Right kidney (tissue), 9 donors: ENCODE data around the gene CCNA1.
A peak's percentile ranks its signal among the peaks of the same experiment; 100 is the strongest.

ENCODE experiments used
- DNase-seq: peaks from one replicate; pipeline ENCODE4 v3.0.0-alpha.2; 2016
- long read RNA-seq, 8 donors: transcript quantifications; one replicate each; lab custom pipeline, GENCODE V29; 2026

Gene CCNA1
- long read RNA-seq, donor 1: 0 reads
- long read RNA-seq, donor 2: 0 reads
- long read RNA-seq, donor 3: 0 reads
- long read RNA-seq, donor 4: 0 reads
- long read RNA-seq, donor 5: 0 reads
- long read RNA-seq, donor 6: 0 reads
- long read RNA-seq, donor 7: 0 reads
- long read RNA-seq, donor 8: 0 reads

DNA sequence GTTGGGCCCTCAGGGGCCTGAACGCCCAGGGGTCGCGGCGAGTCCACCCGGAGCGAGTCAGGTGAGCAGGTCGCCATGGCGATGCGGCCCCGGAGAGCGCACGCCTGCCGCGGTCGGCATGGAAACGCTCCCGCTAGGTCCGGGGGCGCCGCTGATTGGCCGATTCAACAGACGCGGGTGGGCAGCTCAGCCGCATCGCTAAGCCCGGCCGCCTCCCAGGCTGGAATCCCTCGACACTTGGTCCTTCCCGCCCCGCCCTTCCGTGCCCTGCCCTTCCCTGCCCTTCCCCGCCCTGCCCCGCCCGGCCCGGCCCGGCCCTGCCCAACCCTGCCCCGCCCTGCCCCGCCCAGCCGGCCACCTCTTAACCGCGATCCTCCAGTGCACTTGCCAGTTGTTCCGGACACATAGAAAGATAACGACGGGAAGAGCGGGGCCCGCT is at the start of gene CCNA1:
CCNA1 (plus strand) TSS at position 390 of the 439 bp plus-strand sequence. CDS start 562 bp downstream, outside the sequence.
- no peak for DNase-seq

DNA sequence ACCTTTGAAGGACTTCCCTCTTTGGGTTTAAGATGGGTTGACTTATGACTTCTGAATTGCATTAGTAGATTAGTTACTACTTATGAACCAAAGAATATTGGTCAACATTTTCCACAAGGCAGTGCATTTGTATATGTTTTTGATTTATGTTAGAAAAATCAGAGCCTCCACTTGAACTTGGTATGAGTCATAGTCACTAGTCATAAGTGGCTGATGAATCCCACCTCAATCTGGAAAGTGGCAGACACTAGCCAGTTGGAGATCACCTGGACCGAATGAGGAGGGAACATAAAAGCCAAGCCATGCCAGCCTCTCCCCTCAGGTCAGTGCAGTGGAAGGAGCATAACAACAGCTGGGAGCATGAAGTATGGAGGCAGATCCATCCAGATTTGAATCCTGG is 46.8 kb upstream of the CCNA1 start:
- DNase-seq: no peak

DNA sequence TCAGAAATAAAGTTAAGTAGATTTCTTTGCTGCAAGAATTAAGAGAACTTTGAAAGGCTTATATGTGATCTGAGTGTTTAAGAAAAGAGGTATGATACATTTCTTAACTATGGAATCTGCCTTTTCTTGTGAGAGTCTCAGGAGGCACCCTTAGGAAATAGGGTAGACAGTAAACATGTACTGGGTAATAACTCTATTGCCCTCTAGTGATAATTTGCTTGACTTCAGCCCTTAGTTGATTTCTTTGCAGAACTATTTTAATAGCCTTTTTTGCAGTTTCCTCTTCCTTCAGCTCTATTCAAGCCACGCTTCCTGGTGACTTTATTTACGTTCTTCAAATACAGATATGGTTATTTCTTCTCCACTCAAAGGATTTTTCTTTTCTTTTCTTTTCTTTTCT is 37.0 kb upstream of the CCNA1 start:
- no peak for DNase-seq

DNA sequence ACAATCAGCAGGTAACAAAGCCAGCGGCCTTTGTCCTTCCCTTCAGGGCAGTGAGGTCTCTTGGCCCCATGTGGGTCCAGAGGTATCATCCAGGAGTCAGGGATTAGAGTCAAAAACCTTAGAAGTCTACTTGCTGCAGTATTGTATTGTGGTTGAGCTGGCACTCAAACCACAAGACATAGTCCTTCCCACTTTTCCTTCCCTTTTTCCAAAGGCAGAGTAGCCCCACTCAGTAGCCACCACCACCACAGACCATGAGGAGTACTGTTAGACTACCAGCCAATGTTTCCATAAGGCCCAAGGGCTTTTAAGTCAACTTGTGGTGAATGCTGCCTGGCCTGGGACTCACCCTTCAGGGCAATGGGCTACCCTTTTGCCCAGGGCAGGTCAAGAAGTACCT is 27.1 kb upstream of the CCNA1 start:
- no peak for DNase-seq

DNA sequence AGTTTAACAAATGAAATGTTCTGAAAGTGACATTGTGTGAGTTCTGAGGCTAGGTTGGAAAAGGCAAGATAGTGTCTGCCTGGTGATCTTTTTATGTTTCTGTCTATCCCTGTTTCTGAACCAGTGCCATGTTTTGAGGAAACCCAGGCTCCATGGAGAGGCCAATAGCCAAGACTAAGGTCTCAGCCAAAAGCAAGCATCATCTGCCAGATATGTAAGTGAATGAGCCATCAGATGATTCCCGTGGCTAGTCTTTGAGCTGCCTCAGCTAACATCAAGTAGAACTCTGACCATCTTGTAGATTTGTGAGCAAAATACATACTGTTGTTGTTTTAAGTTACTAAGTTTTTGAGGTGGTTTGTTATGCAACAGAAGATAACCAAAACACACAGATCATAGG is 19.6 kb upstream of the CCNA1 start:
- no peak for DNase-seq

DNA sequence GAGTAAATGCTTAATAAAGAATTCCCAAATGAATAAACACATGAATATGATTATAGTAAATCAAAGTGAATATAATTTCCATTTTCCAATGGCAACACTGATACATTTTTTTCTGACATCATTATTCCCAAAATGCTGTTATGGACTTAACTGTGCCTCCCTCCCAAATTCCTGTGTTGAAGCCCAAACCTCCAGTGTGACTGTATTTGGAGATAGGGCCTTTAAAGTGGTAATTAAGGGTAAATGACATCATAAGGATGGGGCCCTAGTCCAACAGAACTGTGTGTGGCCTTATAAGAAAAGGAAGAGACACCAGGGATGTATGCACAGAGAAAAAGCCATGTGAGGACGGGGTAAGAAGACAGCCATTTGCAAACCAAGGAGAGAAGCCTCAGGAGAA is 19.1 kb upstream of the CCNA1 start:
- no peak for DNase-seq

DNA sequence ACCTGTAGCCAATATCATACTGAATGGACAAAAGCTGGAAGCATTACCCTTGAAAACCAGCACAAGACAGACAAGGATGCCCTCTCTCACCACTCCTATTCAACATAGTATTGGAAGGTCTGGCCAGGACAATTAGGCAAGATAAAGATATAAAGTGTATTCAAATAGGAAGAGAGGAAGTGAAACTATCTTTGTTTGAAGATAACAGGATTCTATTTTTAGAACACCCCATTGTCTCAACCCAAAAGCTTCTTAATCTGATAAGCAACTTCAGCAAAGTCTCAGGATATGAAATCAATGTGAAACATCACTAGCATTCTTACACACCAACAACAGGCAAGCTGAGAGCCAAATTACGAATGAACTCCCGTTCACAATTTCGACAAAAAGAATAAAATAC is 17.8 kb upstream of the CCNA1 start:
- DNase-seq: no peak

DNA sequence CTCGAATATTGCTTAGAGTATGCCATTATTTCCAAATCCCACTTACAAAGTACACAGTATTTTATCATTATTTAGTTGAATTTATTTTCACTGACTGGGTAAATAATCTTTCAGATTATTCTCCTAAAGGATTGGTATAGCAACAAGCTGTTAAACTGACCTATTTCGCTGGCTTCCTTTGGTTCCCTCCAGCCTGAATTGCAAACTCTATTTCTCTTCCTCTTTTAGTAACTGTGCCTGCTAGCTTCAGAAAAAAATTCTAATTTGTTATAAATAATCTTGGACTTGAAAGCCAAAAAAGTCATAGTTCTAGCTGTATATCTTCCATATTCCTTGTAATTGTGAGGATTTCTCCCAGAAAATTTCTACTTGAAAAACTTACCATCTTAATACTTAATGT is 15.0 kb upstream of the CCNA1 start:
- no peak for DNase-seq

DNA sequence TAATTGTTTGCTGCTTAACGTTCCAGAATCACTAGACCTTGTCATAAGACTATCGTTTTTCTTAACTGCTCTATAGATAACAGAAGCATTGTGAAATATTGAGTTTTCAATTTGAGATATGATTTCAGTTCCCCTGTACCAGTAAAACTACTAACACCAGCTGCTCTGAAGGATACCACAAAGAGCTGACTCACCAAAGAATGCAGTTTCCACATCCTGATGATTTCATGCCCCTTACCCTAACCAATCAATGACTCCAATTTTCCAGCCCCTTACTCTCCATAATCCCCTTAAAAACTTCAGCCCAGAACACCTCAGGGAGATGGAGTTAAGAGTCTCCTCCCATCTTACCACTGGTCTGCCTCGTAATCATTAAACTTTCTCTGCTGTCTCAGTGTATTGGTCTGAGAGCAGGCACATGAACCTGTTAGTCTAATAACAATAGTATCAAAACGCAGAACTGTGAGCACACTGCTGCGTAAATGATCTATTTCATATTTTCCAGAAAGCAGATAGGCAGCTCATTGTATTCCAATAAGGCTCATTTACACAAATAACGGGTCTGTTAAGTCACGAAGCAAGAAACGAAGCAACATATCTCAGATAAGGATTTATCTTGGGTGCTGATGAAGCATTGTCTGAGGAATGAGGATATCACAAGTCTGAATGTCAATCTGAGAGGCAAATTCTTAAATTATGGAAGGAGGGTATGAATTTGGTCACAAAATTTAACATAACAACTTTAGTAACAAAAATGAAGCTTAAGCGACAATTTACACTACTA is 14.1 kb upstream of the CCNA1 start:
- DNase-seq: no peak

DNA sequence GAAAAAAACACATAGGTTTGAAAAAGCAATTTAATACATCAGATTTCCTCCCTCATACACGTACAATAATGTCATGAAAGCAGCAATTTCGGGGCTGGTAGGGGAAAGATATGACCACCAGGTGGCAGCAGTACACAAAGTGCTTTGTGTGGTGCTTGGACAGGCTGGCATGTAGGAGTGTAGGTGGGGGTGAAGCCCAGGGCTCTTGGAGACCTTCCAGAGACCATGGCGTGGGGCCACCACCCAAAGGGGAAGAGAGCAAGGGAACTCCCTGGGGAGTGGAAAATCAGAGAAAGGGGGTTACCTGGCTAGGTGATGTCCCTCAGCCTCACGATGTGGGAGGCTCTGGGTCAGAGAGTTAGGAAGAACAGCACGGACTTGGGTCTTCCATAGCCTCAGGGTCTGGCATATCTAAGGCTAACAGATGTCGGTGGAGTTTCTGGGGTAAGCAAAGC is 11.8 kb upstream of the CCNA1 start:
- peak; percentile 59 for DNase-seq

DNA sequence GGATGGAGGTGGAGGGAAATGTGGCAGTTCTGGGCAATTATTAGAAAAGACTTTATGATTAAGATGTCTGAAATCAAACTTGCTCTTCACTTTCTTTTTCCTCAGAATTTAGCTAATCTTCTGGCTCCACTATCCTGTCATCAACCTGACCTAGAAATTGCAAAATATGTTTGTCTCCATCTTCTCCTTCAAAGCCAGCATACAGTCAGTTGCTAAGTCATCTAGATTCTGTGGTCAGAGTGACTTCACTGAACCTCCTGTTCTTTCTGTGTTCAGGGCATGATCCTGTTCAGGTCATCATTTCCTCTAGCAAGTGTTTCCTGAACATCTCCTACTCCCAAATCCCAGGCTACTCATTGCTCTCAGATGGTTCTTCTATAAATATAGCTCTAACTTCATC is 10.8 kb upstream of the CCNA1 start:
- DNase-seq: no peak

DNA sequence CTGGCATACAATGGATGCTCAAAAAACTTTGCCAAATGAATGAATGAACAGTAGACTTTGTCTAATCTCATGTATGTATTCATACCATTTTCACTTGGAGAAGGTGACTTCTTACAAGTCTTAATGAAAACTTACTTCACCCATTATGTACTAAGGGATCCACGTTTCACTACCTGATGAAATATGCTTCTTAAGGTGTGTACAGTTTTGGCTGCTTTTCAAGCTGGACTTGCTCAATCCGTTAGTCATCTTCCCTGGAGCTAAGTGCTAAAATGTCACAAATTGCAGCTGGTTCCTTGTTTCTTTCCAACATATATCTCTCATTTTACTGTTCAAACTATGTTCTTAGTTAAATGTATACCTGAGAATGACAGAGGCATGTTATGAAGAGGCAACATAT is 4.2 kb upstream of the CCNA1 start:
- no peak for DNase-seq

DNA sequence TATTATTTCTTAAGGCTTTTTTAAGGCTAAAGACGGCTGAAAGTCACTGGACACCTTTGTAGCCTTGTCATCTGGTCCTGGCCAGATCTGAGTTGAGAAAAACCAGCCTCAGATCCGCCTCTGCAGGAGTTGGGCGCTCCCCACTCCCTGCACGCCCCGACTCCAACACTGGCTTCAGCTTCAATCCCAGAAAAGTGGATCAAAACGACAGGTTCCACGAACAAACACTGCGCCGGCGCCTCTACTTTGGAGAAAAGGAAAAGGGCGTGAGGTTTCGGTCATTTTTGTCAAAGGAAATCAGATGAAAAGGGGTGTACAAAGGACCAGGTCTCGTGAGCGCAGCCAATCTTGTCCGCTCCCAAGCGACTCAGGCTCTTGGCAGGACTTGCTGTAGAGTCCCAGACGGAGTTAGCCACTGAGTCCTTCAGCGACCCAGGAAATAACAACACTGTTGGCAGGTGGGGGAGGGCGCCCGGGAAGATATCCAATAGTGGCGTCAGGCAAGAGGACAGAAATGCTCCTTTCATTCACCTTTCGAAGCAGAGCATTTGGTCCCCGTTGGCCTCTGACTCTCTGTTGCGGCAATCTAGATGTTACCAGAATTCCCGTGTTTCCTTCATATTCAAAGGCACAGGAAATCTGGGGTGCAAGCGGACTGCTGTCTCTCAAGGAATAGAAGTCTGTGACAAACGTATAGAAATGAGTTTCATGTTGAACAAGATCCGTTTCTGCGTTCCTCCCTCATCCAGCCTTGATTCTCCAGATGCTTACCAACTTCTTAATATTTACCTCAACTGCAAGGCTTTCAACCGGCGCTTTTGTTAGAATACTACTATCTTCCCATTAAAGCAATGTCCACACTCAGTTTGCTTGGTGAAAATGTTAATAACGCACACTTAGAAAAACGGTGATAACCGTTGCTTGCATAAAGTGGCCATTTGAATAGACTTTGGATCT is 1.8 kb upstream of the CCNA1 start:
- peak; percentile 53 for DNase-seq

DNA sequence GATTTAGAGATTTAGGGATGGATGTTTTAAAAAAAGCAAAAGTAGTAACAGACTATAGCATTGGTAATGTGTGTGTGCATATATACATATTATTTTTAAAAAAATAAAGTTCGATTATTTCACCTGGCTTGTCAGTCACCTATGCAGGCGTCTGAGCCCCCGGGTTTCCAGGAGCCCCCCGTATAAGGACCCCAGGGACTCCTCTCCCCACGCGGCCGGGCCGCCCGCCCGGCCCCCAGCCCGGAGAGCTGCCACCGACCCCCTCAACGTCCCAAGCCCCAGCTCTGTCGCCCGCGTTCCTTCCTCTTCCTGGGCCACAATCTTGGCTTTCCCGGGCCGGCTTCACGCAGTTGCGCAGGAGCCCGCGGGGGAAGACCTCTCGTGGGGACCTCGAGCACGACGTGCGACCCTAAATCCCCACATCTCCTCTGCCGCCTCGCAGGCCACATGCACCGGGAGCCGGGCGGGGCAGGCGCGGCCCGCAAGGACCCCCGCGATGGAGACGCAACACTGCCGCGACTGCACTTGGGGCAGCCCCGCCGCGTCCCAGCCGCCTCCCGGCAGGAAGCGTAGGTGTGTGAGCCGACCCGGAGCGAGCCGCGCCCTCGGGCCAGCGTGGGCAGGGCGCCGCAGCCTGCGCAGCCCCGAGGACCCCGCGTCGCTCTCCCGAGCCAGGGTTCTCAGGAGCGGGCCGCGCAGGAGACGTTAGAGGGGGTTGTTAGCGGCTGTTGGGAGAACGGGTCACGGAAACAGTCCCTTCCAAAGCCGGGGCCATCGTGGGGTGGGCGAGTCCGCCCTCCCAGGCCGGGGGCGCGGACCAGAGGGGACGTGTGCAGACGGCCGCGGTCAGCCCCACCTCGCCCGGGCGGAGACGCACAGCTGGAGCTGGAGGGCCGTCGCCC is 840 bp upstream of the CCNA1 start:
- DNase-seq: peak; percentile 61

DNA sequence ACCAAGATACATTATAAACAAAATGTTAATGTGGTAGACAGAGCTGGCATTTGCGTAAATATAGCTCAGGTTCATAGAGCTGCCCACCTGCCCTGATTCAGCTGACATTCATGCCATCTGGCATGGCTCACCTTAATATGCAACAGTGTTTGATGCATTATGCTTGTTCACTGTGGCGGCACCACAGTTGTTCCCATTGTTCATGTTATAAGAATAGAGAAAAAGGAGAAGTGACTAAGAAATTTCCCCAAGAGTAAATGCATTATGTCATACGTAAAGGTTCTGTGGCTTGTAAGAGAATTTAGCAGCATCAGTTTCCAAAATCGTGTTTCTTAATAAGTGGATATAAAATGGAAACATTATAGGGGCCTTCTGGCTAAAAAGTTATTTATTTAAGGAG is 4.5 kb downstream of the CCNA1 start:
- no peak for DNase-seq

DNA sequence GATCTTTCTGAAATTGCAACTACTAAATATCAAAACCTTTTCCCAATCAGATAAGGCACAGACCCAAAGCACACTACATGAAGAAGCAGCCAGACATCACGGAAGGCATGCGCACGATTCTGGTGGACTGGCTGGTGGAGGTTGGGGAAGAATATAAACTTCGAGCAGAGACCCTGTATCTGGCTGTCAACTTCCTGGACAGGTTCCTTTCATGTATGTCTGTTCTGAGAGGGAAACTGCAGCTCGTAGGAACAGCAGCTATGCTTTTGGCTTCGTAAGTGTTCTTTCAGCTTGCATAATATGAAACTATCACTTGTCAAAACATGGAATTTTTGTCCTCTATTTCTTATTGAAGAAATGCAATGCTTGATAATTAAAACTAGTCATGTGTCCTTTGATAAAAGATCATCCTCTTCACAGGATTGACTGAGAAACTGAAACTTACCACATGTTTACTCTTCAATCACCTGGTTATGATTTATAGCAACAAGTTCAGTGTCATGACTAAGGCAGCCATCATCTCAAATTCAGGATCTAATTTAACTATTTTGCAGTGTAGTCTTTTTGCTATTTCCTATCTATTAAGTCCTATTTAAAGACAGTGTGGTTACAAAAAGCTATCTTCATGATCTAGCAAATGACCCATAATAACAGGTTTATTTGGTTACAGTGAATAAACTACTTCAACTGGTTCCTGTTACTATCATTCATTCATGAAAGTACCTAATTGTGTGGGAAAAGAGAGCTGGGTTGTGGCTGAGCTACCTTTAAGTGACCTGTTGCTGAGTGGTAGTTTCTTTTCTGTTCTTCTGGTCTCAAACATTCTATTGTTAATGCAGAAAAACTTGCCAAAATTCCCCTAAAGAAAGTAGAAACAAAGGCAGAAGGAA is 6.5 kb downstream of the CCNA1 start:
- DNase-seq: no peak

DNA sequence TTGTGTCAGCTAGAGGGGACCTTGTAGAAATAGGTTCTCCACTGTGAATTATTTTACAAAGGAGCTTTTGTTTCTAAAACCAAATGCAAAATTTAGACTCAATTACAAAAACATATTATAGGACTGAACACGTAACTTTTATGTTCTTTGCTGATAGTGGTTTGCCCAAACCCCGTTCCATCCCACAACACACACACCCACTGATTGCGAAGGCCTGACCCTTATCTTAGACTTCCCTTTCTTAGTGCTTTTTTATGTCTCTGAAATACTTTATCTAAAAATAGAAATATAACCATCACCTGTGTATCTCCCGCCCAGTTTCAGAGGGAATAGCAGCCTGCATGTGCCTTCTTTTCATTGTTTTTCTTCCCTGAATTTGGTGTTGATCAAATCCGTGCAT is 13.0 kb downstream of the CCNA1 start:
- no peak for DNase-seq

DNA sequence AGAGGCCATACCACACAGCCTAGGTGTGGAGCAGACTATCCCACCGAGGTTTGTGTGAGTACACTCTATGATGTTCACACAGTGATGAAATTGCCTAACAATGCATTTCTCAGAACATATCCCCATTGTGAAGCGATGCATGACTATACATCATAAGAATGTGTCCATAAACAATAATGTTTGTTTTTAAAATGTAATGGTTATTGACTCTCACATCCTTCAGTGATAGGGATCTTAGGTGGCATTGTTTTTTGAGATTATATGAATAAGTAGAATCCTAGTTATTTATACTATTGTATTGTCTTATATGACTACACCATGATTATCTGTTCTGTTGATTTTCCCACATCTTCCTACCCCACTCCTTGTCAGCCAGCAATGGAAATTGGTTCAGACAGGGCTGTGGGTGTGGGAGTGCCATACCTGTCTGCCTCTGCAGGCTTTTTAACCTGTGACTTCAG is 13.6 kb downstream of the CCNA1 start:
- DNase-seq: no peak

DNA sequence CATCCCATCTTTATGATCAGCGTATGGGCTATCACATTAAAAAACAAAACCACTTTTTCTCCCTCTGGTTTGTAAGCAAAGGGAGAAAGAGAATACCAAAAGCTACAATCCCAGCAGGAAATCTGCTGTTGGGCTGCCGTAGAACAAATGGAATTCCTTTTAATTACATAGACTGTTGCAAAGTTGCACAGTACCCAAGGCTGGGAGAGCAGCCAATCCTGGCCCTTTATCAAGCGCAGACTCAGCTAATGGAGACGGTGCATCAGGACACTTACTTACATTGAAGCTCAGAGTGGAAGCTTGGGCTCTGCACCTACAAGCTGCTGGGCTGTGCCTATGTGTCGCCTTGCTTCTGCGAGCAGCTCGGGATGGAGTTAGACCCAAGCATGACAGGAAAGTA is 15.2 kb downstream of the CCNA1 start:
- no peak for DNase-seq

DNA sequence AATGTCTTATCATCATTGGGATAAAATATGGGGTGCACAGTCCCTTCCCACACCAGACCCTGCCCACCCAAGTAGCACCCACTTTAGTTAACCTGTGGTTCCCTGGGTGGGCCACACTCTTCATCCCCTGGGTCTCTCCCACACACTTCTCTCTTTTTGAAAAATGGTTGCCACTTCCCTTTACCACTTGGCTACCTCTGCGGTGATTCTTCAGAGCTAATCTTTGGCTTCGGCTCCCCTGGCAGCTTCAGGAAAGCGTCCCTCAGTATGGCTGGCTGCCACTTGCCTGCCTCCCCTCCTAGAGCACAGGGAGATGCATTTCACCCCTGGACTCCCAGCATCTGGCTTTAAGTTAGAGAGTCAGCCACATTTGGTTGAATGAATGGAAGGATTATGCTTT is 18.2 kb downstream of the CCNA1 start:
- no peak for DNase-seq

DNA sequence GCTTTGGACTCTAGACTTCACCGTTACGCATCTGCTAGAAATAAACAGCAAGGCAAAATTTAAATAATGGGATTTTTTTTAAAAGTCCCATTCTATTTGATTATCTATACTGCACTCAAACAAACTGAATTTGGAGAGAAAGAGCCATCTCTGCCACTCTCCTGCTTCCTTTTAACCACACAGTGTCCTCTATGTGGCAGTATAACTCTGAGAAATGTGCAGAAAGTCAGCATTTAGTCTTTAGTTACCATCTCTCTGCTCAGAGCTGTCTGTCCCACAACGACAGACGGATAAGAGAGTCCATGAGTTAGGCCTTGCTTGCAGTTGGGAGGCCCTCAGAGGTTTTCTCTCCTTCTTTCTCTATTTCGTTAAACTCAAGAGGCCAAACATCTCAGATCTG is 21.2 kb downstream of the CCNA1 start:
- peak; percentile 11 for DNase-seq
